ENCODE results near the gene AS3MT.

- TF ChIP-seq CTCF (optimal IDR thresholded peaks at IDR 0.05 in 1 of 3, IDR thresholded peaks at IDR 0.05 in 1 of 3, conservative IDR thresholded peaks at IDR 0.05 in 1 of 3; ENCODE audit: extremely low read depth in 1 of 3, insufficient read depth in 2 of 3, low read length in 3 of 3): no peak
- no peak for TF ChIP-seq EZH2 (IDR thresholded peaks at IDR 0.05; ENCODE audit: low read length)
These were observed 79.5 kb downstream of the AS3MT start for GRCh38 chr10:102948786-102949185.

Measured in keratinocyte (primary cell).